Right ventricle myocardium inferior (tissue), 1 donor: ENCODE measurements around the gene PNPLA5. TPM values are rescaled to one million over a fixed set of nuclear protein-coding genes. Genes with fewer than 3 reads are reported as not detected.

Experiments used
- ATAC-seq: fragments of 200-7000 bp; cut with Tn5 transposase; one replicate; pipeline ENCODE4 v1.9.1; 2020; ENCODE audit warnings: mild to moderate bottlenecking, moderate library complexity
- DNase-seq: peaks from one replicate; pipeline ENCODE4 v3.0.0; 2021; ENCODE audit errors: missing footprints
- intact Hi-C: fragments of 100-400 bp; cut with DNase I; formaldehyde crosslinking; loops from one replicate; pipeline ENCODE4 v1.11.0; 2022
- total RNA-seq: library from RNA; stranded (reverse); fragmentation: NEBNext Ultra II Directional; extraction: Animal tissue kit (Norgen Biotek cat#: 25700); gene quantifications from one replicate; pipeline ENCODE4 v1.2.1, GENCODE V29; 2021
- donor health status: DM: no; HTN: yes; CAD: no; lungs with severe emphysema.

Gene PNPLA5
- total RNA-seq, 1 donor from 2014 or later, result not detected

DNA sequence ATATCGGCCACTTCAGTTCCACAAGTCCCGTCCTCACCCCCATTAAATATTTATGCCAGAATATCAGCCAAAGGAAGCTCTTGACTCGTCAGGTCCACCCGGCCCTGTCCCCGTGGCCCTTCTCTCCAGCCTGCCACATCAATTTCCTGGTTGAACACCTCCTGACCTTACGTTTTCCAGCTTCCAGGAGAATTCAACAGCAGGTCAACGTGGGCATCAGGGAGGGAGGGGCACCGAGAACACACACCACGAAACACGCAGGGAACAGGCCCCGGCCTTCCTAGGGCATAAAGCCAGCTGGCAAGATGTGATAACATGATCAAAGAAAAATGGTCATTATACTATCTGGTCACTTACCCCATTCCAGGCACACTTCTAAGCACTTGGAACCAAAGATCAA, 44.8 kb downstream of the PNPLA5 start:
- no peak for DNase-seq
- no peak for ATAC-seq
- intact Hi-C loops, result no loop called here

DNA sequence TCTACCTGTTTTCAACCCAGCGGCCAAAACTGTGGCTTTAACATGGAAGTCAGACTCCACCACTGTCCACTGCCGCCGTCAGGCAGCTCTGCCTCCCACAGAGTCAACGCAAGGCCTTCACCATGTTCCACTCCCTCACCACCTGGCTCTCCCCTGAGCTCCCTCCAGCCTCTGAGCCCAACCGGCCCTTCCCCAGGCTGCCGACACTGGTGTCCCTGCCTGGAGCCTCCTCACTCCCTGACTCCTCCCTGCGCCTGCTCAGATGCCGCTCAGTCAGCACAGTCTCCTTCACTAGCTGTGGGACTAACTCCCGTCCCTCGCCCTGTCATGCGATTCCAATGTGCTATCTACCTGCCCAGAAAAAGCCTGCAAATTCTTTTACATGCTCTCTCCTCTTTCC, 45.8 kb downstream of the PNPLA5 start:
- intact Hi-C loops, result no loop called here

DNA sequence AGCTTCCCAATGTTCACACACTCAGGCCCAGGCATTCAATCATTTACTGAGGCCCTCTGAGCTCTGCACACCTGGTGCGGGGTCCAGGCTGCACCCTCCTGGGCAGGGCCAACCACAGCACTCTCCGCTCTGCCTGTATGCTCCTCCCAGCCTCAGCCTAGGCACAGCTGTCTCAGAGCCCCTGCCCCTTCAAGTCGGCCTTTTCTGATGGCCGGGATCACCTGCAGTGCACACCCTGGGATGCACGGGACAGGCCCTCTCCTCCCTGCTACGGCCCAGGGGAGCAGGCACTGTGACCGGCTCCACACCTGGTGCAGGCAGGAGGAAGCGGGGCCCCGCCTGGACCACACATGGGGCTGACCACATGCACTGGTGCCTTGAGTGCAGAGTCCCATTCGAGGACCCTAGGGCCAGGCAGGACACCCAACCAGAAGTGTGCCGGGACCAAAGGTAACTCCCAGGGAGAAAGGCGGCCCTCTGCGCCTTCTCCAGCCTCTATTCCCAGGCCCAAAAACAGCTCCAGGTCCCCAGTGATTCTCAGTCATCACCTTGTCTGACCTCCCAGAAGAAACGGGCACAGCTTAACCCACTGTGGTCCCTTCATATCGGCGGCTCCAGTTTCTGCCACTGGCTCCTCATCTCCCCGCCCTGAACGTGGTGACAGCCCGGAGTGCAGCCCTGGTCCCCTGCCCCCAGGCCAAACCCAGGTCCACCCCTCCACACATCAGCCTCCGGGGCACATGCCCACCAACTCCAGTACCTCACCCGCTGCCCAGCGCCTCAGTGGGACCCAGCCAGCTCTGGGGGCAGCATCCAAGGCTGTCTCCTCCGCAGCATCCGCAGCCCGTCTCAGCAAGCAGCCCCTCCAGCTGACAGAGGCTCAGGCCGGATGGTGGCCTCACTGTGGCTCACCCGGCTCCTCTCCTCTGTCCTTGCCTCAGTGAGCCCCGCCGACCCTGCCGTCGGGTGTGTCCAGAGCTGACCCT, 47.0 kb downstream of the PNPLA5 start:
- ATAC-seq (no peak), DNase-seq (no peak)
- intact Hi-C loops, result no loop called here

More for the DNA sequence above, 45.8 kb downstream of the PNPLA5 start:
- DNase-seq (no peak), ATAC-seq (no peak)

DNA sequence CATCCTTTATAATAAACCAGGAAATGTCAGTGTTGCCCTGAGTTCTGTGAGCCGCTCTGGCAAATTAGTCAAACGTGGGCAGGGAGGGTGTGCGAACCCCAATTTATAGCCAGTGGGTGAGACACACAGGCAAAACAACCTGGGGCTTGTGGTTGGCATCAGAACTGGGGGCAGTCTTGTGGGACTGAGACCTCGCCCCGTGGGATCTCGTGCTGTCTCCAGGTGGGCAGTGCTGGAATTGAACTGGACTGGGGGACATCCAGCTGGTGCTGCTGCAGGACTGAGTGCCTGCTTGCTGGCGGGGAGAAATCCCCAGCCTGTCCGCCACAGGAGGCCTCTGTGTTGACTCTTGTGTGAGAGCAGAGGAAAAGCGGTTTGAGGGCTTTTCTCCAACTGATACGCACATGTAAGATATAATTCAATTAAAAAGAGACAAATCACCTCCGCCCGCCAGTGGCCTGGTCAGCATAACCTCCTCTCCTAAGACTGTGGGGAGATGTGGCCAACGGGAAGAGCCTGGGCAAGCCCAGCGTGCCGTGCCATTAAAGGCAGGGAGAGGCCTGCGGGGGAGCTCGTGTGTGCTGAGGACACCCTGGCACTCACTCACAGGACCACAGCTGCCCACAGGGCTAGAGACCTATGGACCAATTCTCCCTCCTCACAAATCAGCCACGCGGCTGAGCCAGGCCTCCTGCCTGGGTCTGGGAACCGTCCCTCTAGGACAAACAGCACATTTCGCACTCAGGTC, 47.9 kb downstream of the PNPLA5 start:
- no peak for DNase-seq
- no peak for ATAC-seq
- intact Hi-C loops, result no loop called here

DNA sequence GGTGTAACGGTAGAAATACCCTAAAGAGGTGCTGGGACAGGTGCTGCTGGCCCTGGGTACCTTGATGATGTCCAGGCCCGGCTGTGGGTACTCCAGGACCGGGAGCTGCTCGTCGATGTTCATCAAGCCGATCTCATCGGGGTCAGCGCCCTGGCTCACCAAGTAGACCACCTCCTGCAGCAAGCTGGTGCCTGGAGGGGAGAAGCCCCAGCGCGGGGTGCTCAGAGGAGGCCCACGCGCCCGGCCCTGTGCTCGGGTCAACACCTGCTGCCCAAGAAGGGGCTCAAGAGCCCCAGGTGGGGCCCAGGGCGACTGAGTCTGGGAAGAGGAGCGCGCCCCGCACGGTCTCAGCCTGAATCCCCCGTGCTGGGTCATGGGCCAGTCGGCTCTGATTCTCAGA, 50.1 kb downstream of the PNPLA5 start:
- ATAC-seq (no peak), DNase-seq (no peak)
- intact Hi-C loops, result no loop called here

DNA sequence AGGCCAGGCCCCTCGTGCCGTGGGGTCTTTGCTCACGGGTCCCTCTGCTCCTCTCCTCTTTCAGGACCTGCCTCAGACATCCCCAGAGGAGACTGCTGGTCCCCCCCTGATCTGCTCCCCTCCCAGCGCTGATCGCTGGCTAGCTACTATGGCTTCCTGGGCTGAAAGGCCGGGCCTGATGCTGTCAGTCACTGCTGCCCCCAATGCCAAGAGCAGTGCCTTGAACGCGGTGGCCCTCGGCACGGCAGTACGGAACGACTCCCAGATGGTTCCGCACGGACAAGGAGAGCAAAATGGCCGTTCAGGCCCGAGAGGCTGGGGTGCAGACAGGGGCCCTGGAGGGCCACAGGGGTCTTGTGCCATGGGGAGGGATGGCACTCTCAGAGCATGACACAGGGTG, 51.0 kb downstream of the PNPLA5 start:
- no peak for DNase-seq
- intact Hi-C loops, result no loop called here

DNA sequence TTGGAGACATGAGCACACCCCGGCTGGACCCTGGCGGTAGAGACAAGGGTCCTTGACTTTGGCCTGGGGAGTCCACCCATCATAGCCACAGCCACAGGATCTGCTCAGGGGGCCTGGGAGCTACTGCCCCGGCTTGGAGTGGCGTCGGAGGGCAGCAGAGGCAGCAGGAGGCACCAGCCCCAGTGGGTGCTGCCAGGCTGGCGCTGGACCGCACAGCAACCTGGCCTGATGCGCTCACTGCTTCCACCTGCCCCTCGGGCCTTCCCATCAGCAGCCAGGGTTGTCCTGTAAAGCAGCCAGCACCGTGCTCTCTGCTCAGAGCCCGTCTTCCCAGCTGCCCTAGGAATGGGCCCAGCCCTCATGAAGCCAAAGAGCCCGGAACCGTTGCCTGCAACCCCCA, 51.4 kb downstream of the PNPLA5 start:
- no peak for DNase-seq
- intact Hi-C loops, result no loop called here

More for the DNA sequence above, 51.0 kb downstream of the PNPLA5 start:
- ATAC-seq, result no peak

DNA sequence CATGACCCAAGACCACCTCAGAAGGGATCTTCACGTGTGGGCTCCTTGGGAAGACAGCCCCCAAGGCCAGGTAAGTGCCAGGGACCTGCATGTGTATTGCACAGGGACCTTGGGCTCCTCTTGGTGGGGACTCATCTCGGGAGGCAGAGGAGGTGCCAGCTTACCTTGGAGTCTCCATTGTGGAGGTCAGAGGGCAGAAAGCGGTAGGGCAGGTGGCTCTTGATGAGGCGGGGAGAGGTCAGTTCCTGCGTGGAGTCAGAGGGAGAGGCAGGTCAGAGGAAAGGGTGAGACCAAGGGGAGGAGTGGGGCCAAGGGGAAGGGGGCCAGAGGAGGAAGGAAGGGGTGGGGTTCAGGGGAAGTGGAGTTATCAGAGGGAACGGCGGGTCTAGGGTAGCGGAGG, 52.0 kb downstream of the PNPLA5 start:
- DNase-seq (no peak), ATAC-seq (no peak)
- intact Hi-C loops, result no loop called here

More for the DNA sequence above, 51.4 kb downstream of the PNPLA5 start:
- ATAC-seq, result no peak

DNA sequence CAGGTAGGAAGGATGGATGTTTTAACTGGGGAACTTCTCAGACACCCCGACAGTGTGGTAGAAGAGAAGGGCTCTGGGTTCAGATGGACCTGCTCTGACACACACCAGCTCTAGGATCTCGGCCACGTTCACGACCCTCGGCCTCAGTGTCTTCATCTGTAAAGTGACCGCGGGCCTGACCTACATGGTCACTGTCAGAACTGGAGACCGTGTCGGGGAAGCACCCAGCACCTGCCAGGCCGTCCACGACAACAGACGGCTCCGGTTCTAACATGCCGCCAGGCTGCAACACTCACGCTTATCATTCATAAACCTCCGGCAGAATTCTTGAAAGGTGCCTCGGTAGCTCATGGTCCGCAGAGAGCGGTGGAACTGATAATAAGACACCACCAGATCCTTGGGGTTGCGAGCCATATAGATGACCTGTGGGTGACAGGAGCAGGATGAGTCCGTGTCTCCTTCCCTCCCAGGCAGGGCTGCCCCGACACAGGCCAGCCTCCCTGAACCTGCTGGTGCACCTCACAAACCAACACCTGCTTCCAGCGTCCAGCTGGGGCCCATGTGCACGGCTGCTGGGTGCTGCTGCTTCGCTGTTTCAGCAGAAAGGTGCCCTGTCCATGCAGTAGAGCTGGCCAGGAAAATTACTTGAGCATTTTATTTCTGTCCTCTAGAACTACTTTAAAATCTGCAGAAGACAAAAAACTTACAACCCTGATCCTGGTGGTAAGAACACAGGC, 53.1 kb downstream of the PNPLA5 start:
- ATAC-seq (no peak), DNase-seq (no peak)
- intact Hi-C loops, result no loop called here

DNA sequence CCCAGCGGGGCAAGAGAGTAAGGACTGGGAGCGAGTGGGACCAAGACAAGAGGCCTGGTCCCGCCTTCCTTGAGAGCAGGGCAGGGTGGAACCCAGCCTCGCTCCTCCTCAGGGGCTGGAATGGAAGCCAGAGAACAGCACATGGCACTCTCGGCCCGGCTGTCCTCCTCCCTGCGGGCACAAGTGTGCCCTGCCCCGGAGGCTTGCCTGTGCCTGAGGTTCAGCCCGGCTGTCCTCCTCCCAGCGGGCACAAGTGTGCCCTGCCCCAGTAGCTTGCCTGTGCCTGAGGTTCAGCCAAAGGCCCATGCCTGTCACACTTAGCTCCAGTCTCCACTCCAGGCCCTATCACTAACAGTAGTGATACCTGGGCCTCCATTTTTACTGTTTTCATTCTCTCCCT, 53.7 kb downstream of the PNPLA5 start:
- DNase-seq, result no peak
- no peak for ATAC-seq
- intact Hi-C loops, result no loop called here

DNA sequence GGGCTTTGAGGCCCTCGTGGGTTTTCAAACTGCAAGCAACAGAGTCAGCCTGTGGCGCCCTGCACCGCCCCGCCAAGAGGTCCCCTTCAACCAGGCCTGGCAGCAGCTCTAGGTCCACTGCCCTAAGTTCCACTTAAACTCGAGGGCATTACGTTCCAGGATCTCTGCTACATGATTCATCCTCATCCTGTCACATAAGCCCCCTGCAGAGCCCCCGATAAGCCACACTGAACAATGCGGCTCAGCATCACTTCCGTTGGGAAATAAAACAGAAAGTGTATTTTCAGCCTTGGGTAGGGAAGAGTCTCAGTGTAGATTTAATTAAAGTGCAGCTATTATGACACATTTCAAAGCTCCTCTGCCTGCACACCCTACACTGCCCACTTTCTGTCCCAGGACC, 54.1 kb downstream of the PNPLA5 start:
- DNase-seq (no peak), ATAC-seq (no peak)
- intact Hi-C loops, result no loop called here

DNA sequence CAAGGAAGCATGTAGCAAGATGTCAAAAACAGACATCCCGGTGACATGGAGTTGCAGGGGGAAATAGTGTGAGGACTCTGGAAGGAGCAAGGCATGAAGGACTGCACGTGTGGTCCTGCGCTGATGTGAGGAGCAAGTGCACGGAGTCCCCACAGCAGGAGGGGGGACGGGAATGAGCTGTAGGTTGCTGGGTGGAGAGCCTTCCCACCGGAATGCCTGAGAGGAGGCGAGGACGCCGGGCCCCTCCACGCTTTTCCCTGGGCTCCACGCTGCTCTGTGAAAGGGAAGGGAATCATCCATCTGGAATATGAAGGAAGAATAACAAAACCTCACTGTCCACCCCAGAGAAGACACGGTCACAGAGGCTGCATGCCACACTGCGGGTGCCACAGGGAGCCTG, 56.1 kb downstream of the PNPLA5 start:
- ATAC-seq (no peak), DNase-seq (no peak)
- intact Hi-C loops, result no loop called here

DNA sequence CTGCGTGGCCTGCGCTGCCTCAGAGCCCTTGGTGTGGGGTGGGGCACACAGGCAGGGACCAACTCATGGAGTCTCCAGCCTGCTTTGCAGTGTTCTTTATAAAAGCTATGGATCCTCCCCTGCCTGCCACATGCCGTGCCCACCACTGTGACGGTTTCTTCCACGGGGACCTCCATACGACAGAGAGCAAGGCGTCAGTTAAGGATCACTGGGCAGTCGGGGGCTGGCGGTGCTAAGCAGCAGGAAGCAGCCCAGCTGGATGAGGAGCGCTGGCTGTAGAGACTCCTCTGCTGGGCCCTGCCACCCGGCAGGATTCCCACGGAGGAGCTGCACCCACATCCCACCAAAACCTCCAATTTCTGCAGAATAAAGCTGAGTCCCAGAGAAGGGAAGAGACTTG, 56.6 kb downstream of the PNPLA5 start:
- DNase-seq, result no peak
- intact Hi-C loops, result no loop called here
- ATAC-seq, result no peak

DNA sequence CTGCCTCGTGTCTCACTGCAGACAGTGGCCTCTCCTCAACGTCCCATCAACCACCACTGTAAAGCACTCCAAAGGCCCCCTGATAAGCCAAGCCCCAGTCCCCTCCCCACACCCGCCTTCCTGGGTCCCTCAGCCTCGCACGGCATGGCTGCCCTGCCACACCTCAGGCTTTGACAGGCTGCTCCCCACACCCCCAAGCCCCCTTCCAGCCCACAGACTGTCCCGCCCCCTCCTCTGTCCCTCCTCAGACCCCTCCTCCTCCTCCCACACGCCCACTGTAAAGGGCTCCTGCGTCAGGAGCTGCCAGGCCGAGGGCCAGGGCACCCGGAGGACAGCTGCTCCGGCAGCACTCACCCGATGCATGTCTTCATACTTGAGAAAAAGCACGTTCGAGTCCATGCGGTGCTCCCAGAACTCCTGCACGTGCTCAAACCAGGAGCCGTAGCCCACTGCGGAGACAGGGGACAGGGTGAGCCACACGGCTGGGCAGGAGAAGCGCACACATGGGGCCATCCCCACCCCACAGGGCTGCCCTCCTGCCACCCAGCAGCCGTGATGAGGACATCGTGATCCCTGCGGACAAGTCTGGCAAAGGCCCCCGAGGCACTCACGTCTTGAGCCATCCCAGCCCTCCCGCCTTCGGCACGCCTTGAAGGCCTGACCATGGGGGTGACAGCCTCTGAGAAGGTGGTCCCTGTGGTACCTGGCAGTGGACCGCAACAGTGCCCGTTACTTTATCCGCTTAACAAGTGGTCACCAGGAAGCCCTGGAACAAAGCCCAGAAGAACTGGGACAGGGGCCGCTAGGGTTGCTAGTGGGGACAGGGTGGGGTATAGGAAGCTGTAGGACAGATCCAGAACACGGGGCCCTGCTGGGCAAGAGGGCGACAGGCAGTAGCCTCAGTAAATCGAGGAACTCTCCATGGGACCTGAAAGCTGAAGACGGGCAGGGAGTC, 58.2 kb downstream of the PNPLA5 start:
- DNase-seq (no peak), ATAC-seq (no peak)
- intact Hi-C loops, result no loop called here

DNA sequence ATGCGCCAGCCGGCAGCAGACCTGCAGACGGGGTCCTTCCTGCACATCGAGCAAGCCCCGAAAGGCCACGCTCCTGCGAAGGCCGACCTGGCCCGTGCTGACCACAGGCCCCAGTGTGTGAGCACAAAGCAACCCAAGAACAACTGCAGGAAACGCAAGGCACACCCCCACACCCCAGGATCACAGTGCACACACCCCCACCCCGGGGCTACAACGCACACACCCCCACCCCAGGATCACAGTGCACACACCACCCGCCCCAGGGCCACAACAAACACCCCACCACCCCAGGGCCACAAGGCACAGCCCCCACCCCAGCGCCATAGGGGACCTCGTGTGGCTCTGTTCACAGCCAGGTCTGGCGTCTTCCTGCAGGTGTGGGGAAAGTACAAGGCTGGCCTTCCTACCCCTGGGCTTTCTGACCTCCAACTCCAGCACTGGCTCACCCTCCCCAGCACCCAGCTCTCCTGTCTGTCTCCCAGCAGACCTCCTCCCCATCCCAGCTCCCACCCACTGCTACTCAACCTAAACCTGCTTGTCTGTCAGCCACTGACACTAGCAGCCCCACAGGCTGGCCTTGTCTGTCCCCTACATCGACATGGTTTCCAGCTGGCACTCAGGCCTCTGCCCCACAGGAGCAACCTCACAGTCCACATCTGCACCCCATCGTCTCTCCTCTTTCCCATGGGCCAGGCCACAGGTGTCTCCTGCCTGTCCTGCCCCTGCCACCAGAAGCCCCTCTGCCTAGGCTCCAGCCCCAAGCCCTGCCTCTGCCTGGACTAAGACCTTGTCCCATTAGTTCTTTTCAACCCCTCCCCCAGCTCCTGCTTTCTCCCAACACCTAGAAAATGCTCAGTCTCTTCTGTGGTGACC, 59.2 kb downstream of the PNPLA5 start:
- intact Hi-C loops, result no loop called here
- ATAC-seq (no peak), DNase-seq (no peak)

DNA sequence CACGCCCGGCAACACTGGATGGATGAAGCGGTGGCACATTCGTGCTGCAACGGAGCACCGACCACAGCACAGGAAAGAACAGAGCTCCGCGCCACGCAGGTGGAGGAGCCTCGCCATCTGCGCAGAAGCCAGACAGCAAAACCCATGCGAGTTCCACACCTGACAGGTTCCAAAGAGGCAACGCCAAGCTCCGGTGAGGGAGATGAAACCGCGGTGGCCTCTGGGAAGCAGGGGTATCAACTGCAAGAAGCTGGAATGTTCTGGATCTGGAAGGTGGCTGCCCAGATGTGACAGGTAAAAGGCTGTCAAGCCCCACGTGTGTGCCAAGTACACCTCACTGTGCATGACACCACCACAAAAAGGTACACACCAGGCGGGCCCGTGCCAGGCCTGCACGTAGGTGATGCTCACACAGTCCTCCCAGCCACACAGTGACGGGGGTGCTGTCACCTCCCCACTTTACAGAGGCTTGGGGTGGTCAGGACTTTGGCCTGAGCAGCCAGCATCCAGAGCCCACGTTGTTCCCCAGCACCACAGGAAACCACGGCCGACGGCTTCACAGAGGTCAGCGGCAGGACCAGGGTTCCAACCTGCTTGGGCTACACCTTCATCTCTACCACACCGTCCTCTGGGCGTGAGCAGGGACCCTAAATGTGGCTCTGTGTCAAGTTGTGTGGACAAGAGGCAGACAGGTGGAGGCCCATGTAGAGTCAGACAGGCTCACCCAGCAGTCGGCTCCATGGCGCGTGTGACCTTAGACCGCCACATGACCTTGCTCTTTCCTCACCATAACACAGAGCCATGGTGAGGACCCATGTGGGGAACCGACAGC, 60.0 kb downstream of the PNPLA5 start:
- no peak for DNase-seq
- intact Hi-C loops, result no loop called here
- no peak for ATAC-seq
